HG02973 (cell line): ENCODE data around the gene PCSK6.
"Not testable (repeated sequence)": the region's sequence is repeated elsewhere in the genome, so short reads cannot be mapped to it uniquely, and the experiment has no call there.

Source experiments
- ATAC-seq: cut with Tn5 transposase; IDR thresholded peaks from one replicate; pipeline ENCODE4 v1.9.1; 2021; ENCODE audit warnings: moderate library complexity; ENCODE audit not compliant: unreplicated experiment

PCSK6 gene

GRCh38 chr15:101406526-101407195, 82.8 kb downstream of the PCSK6 start:
- no peak for ATAC-seq

GRCh38 chr15:101406036-101406435, 83.5 kb downstream of the PCSK6 start:
- ATAC-seq = no peak

- ATAC-seq = no peak
Measured at GRCh38 chr15:101404245-101404644, 85.3 kb downstream of the PCSK6 start.

GRCh38 chr15:101402883-101403282, 86.6 kb downstream of the PCSK6 start:
- ATAC-seq = not testable (repeated sequence)

GRCh38 chr15:101401286-101401685, 88.2 kb downstream of the PCSK6 start:
- ATAC-seq = no peak

- ATAC-seq = no peak
Measured at GRCh38 chr15:101399431-101399830, 90.1 kb downstream of the PCSK6 start.

- no peak for ATAC-seq
Measured at GRCh38 chr15:101398247-101398646, 91.3 kb downstream of the PCSK6 start.

GRCh38 chr15:101397521-101398003, 91.9 kb downstream of the PCSK6 start:
- ATAC-seq = no peak

GRCh38 chr15:101396484-101397261, 92.8 kb downstream of the PCSK6 start:
- no peak for ATAC-seq

- no peak for ATAC-seq
Measured at GRCh38 chr15:101394654-101395053, 94.9 kb downstream of the PCSK6 start.

- no peak for ATAC-seq
Measured at GRCh38 chr15:101394056-101394630, 95.4 kb downstream of the PCSK6 start.

- ATAC-seq = no peak
Measured at GRCh38 chr15:101393172-101393571, 96.3 kb downstream of the PCSK6 start.

- ATAC-seq = no peak
Measured at GRCh38 chr15:101391981-101392640, 97.4 kb downstream of the PCSK6 start.

- ATAC-seq = no peak
Measured at GRCh38 chr15:101391431-101391830, 98.1 kb downstream of the PCSK6 start.

- ATAC-seq = no peak
Measured at GRCh38 chr15:101390462-101390861, 99.0 kb downstream of the PCSK6 start.

GRCh38 chr15:101390060-101390459, 99.4 kb downstream of the PCSK6 start:
- ATAC-seq = no peak

GRCh38 chr15:101389362-101389761, 100.1 kb downstream of the PCSK6 start:
- no peak for ATAC-seq

GRCh38 chr15:101388046-101388445, 101.5 kb downstream of the PCSK6 start:
- ATAC-seq = no peak

- ATAC-seq = no peak
Measured at GRCh38 chr15:101387574-101387973, 101.9 kb downstream of the PCSK6 start.

- no peak for ATAC-seq
Measured at GRCh38 chr15:101386967-101387366, 102.5 kb downstream of the PCSK6 start.

- no peak for ATAC-seq
Measured at GRCh38 chr15:101386006-101386405, 103.5 kb downstream of the PCSK6 start.
